ENCODE measurements around the gene LRRC25.
"Not testable (repeated sequence)": the region's sequence is repeated elsewhere in the genome, so short reads cannot be mapped to it uniquely, and the experiment has no call there.

LRRC25 gene

DNA sequence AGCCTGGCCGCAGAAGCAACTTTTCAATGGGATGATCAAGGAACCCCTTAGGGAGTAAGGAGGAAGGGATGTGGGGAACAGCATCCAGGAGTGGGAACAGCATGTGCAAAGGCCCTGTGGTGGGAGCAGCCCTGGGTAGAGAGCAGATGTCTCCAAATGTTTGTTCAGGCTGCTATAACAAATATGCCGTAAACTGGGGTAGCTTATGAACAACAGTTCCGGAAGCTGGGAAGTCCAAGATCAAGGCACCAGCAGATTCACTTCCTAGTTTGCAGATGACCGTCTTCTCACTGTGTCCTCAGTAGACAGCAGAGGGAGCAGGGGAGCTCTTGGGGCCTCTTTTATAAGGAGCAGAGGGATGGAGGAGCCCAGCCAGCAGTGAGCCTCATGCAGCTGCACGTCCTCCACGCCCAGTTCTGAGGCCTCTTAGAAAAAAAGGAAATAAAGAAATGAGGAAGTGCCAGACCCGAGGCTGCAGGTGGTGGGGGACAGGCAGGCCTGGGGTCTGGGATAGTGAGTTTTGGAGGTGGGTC lies 4.2 kb upstream of the LRRC25 start:
- no peak for DNase-seq

DNA sequence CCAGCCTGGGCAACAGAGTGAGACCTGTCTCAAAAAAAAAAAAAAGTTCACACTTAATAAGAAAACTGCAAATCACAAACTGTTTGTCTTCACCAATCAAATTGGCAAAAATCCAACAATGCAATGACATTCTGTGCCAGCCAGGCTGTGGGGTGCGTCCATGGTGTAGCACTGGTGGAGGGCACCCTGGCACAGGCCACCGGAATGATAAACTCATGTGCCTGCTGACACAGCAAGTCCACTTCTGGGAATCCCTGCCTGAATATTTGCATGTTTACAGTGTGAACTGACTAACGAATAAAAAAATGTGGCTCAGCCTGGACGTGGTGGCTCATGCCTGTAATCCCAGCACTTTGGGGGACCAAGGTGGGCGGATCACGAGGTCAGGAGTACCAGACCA lies 1.6 kb upstream of the LRRC25 start:
- no peak for DNase-seq

GRCh38 chr19:18396471-18397241 lies 766 bp downstream of the LRRC25 start:
- no peak for DNase-seq

GRCh38 chr19:18393836-18394235 lies 3.6 kb downstream of the LRRC25 start:
- no peak for DNase-seq

DNA sequence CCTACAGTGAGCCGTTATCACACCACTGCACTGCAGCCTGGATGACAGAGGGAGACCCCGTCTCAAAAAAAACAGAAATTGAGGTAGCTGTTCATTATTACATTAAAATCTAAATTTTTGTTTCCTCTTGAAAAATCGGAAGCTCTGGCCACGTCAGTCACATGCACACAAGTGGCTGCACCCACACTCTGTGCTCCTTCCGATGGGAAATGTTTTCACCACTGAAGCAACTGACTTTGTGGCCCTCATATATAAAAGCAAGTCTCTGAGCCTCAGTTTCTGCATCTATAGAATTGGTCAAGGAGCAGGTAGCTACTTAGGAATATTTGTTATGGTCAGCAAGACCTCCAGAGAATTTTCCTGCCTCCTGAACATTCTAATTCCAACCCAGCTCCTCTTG lies 4.5 kb downstream of the LRRC25 start:
- no peak for DNase-seq

DNA sequence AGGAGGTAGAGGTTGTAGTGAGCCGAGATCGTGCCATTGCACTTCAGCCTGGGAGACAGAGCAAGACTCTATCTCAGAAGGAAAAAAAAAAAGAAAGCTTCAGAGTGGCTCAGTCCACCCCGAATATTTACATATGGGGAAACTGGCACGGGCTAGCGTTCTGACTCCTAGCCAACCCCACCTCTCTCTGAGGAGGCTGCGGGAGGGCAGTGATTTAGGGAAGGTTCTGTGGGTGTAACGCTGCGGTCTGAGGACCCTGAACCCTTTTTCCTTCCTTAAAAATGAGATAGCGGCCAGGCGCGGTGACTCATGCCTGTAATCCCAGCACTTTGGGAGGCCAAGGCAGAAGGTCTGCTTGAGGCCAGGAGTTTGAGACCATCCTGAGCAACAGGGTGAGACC lies 5.0 kb downstream of the LRRC25 start:
- DNase-seq, result no peak

DNA sequence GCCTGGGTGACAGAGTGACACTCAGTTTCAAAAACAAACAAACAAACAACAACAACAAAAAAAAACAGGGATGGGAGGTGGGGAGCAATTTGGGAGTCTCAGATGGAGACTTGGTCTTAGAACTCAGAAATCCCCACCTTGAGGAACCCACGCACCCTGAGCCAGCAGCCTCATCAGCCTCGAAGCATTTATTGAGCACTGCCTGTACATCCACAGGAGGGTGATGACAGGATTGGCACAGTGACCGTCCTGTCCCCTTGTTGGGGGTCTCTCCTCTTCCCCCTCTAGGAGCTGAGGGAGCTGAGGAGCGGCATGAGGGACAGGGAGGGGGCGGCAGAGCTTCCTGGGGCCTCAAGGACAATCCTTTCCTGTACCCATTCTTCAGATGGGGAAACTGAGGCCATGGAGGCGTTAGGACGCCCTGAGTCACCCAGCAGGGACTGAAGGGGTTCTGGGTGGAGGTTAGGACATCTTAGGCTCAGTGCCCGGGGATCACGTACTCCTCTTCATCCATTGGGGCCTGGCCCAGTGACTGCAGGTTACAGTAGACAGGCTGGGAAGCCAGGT lies 5.8 kb downstream of the LRRC25 start:
- DNase-seq, result no peak

GRCh38 chr19:18390065-18390907 lies 7.1 kb downstream of the LRRC25 start:
- no peak for DNase-seq

DNA sequence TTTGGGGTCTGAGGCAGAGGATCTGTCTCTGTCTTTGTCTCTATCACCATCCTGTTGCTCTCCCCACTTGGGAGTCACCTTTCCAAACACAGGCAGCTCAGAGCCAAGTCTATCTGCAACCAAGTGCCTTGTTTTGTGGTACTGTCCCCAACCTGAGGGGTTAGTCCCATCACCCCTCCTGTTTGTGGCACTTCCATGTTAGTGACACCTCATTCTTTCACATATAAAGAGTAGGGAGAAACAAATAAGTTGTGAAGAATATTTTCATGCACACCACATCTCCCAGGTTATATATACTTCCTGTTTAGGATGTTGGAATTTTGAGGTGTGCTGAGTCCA lies 7.7 kb downstream of the LRRC25 start:
- DNase-seq, result no peak

GRCh38 chr19:18388960-18389725 lies 8.3 kb downstream of the LRRC25 start:
- DNase-seq, result no peak

- DNase-seq, result peak; percentile 41
Observed at GRCh38 chr19:18388100-18388959, 9.1 kb downstream of the LRRC25 start.

DNA sequence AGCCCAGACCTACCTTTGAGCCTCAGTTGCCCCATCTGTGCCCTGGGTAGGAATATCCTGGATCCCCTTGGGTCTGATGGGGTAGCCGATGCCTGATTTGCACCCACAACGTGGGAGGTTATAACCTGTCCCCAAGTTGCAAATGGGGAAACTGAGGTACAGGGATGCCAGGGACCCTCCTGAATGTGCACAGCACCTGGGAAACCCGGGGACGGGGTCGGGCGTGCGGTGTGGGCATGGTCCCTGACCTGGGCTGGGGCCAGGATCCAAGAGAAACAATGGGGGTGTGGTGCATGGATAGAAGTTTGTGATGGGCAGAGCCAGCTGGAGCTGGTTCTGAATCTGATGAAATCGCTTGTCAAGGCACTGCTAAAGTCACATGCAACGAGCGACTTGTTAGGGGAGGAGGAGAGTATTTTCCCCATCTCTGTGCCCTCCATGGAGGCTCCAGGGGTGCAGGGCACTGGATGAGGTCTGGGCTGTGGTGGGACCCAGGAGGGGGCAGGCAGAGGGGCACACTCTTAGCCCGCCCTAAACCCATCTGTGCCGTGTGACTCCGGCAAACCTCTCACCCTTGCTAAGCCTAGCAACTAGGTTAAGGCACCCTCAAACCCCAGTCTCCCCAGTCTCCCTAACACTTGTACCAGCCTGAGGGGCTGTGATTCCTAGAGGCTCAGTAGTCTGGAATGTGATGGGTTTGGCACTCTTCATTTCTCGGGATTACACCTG lies 10.7 kb downstream of the LRRC25 start:
- DNase-seq, result no peak

- no peak for DNase-seq
Observed at GRCh38 chr19:18385675-18386542, 11.5 kb downstream of the LRRC25 start, which contains the start of gene GDF15. TSS of gene GDF15 (plus strand) at chr19:18386158. CDS start at chr19:18386190, 32 bp downstream.

GRCh38 chr19:18385359-18385674 lies 12.1 kb downstream of the LRRC25 start:
- DNase-seq, result no peak

DNA sequence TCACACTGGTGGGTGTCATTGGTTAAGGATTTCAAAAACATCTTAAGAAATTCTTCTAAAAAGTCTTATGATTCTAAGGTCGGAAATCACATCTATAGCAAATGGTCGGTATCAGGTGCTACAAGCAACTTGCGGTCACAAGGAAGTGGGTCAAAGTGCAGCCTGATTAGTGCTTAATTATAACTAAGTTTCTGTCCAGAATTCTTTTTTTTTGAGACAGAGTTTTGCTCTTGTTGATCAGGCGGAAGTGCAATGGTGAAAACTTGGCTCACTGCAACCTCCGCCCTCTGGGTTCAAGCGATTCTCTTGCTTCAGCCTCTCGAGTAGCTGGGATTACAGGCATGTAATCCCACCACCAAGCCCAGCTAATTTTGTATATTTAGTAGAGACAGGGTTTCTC lies 12.6 kb downstream of the LRRC25 start:
- DNase-seq, result no peak

DNA sequence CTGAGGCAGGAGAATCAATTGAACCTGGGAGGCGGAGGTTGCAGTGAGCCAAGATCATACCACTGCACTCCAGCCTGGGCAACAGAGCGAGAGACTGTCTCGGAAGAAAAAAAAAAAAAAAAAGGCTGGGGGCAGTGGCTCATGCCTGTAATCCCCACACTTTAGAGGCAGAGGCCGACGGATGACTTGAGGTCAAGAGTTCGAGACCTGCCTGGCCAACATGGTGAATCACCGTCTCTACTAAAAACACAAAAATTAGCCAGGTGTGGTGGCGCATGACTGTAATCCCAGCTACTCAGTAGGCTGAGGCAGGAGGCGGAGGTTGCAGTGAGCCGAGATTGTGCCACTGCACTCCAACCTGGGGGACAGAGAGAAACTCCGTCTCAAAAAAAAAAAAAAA lies 13.8 kb downstream of the LRRC25 start:
- DNase-seq, result not testable (repeated sequence)

- no peak for DNase-seq
Observed at GRCh38 chr19:18380843-18381242, 16.6 kb downstream of the LRRC25 start.

DNA sequence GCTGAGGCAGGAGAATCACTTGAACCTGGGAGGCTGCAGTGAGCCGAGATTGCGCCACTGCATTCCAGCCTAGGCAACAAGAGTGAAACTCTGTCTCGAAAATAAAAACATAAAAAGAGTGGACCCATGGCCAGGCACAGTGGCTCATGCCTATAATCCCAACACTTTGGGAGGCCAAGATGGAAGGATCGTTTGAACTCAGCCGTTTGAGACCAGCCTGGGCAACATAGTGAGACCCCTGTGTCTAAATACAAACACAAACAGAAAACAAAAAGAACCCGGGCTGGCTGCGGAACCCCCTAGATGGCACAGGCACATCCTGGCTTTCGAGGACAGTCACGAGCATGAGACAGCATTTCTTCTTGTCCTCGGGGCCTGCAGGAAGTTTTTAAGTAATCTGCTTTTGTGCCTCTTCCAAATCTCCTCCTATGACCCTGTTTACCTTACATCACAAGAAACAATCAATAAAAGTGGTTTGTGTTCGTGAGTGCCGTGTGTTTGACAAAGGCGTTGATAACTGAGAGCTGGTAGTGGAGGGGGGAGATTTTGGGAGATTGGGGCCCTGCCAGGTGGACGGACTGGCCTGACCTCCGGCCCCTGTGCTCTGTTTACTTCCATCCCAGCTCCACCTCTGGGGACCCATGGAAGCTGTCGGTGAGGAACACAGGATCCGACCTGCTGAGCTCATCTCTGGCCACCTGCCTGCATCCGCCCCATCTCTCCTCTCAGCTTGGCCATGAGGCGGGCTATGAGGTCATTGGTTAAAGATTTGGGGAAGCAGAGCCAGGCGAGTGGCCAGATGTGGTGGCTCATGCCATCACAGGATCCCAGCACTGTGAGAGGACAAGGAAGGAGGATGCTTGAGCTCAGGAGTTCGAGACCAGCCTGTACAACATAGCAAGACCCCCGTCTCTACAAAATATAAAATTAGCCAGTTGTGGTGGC lies 17.3 kb downstream of the LRRC25 start:
- DNase-seq, result no peak

DNA sequence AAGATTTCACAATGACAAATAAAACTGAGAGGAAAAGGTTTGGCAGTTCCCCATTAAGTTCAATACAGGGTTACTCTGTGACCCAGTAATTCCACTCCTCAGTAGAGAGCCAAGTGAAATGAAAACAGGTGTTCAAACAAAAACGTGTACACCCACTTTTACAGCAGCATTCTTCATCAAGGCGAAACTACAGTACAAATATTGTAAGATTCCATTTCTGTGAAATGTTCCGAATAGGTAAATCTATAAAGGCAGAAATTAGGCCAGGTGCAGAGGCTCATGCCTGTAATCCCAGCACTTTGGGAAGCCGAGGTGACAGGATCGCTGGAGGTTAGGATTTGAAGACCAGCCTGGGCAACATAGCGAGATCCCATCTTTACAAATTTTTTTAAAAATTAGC lies 20.4 kb downstream of the LRRC25 start:
- DNase-seq, result no peak

All from NCI-H2081 treated with DMSO at 0.1 percent for 48 hours (cell line).